Eye (tissue), 1 donor: ENCODE measurements around the gene NEUROD2.
A peak's percentile ranks its signal among the peaks of the same experiment; 100 is the strongest.

Experiments
- DNase-seq: peaks from one replicate; pipeline ENCODE4 v3.0.0-alpha.2; 2015

NEUROD2 gene

DNA sequence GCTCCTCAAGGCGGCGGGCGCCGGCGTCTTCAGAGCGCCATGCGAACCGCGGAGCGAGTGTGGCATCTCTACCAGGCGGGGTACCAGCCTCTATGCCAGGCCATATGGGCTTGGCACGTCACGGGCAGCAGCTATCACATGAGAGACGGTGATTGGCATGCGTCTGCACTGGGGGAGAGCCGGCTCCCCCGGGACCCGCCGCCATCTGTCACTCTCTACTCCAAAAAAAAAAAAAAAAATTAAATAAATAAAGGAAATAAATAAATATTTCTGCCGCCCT, at the start of gene NEUROD2:
TSS of gene NEUROD2 (minus strand) at position 70 of the 280 bp plus-strand sequence. CDS start 1,321 bp downstream, outside the sequence.
- DNase-seq = peak; percentile 24

DNA sequence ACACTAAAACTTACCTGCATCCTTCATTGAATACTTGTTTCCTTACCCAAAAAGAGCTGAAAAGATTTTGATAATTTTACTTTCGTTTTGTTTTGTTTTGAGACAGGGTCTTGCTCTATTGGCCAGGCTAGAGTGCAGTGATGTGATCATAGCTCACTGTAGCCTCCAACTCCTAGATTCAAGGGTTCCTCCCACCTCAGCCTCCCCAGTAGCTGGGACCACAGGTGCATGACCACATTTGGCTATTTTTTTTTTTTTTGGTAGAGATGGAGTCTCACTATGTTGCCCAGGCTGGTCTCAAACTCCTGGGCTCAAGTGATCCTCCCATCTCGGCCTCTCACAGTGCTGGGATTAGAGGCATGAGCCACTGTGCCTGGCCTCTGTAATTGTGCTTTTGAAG, 47.4 kb upstream of the NEUROD2 start:
- no peak for DNase-seq

DNA sequence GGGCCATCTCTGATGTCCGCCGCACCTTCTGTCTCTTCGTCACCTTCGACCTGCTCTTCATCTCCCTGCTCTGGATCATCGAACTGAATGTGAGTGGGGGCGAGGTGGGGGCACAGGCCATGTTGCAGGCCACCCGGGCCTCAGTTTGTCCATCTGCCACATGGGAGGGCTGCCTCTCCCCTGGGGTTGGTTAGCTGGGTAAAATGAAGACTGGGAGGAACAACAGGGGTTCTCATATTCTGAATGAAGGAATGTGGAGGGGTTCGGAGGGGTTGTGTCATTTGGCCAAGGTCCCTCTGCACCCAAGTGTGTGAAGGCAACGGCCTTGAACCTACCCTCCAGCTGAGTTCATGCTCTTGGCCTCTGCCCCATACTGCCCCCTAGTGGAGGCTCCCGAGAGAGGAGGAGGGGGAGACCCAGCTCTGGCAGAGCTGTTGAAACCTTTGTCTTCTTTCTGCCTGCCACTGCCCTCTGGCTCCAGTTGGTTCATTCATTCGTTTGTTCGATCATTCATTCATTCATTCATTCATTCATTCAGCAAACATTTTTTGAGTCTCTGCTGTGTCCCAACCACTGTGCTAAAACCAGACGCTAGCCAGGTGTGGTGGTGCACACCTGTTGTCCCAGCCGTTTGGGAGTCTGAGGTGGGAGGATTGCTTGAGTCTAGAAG, 46.1 kb upstream of the NEUROD2 start:
- DNase-seq = peak; percentile 86

DNA sequence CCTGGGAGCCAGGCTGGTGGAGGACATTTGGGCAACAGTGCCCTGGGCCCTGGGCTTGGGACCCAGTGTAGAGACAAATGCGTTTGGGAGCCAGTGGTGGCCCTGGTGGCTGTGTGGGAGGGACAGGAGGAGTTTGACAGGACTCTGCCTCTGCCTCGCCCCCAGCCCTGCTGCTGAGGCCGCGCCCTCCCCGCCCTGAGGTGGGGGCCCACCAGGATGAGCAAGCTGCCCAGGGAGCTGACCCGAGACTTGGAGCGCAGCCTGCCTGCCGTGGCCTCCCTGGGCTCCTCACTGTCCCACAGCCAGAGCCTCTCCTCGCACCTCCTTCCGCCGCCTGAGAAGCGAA, 45.6 kb upstream of the NEUROD2 start:
- DNase-seq = no peak

DNA sequence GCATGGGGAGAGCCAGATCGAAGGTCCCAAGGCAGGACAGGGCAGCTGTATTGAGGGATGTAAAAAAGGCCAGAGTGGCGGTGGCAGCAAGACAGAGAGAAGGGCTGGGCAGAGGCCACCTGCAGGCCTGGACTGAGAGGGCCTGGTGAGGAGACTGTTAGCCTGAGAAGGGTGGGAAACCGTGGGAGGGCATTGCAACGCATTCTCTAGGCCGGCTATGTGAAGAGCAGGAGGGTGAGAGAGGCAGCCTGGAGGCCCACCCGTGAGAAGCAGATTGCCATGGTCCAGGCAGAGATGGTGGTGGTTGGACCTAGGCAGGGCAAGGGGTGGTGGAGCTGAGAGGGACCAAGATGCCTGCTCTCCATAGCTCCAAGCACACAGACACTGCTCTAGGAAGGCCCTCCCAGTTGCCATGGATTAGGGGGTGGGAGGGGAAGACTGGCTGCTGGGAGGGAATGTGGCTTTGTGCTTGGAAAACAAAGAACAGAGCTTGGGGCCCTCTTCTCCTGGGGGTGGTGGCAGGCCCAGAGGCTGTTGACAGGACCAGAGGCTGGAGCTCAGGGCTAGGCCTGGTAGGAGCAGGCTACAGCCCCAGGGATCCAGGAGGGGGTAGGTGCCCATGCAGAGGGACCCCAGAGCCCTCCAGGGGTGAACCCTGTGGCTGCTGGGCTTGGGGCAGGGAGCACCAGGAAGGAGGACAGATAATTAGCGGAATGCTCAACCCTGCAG, 45.0 kb upstream of the NEUROD2 start:
- DNase-seq = peak; percentile 81

DNA sequence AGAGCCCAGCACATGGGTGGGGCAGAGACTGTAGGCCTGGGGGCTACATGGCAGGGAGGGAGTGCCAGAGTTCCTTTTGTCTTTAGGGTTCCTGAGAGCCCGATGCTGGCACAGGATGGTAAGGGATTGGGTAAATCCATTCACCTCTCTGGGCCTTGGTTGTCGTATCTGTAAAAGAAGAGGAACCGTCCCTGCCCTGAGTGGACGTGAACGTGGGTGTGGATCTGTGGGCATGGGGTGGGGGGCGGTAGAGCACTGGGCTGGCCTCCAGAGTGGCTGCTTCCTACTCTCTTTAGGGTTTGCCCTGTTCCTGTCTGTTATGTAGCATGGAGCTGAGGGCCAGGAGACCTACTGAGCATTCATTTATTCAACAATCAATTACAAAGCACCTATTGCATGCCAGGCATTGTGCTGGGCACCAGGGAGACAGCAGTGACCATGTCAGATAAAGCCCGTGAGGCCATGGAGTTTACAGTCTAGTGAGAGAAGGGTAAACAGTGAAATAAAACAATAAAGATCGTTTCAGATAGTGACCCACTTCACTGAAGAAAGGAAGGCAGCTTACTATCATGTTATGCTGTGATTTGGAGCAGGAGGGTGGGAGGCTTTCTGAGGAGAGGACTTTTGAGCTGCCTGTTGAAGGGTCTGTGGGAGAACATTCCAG, 44.3 kb upstream of the NEUROD2 start:
- DNase-seq = no peak

DNA sequence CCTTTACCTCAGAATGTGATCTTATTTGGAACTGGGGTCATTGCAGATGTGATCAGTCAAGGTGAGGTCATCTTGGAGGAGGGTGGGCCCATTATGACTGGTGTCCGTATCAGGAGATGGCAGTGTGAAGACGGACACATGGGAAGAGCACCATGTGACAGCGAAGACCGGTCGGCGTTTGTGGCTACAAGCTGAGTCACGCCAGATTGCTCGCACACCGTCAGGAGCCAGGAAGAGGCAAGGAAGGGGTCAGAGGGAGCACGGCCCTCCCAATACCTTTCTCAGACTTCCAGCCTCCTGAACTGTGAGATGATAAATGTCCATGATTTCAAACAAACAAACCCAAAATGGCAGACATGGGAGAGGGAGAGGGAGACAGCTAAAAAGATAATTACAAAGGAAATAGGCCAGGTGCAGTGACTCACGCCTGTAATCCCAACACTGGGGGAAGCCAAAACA, 42.4 kb upstream of the NEUROD2 start:
- no peak for DNase-seq

DNA sequence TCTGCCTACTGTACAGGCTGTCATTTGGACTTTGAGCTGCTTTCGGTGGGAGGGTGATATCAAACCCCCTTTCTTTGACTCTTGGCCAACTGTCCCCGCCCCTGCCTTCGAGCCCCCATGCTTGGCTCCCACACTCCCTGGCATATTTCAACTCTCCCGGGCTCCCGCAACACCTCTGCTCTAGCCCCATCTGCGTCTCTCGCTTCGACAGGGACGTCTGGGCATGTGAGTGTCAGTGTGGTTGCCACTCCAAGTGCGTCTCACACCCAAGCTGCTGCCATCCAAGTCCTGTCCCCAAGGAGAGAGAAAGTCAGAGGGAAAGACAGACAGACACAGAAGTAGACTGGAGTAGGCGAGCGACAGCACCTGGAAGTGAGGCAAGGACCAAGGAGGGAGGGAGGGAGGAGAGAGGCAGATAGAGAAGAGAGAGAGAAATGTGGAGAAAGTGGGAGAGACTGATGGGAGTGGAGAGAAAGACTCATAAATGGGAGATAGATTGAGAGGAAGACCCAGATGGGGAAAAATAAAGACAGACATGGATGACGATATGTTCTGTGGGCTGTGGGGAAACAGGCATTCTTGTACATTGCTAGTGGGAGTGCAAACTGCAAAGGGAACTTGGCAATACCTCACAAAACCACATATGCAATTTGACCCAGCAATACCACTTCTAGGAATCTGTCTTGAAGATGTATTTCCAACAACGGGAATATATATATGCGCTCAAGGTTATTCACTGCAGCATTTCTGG, 41.1 kb upstream of the NEUROD2 start:
- no peak for DNase-seq

DNA sequence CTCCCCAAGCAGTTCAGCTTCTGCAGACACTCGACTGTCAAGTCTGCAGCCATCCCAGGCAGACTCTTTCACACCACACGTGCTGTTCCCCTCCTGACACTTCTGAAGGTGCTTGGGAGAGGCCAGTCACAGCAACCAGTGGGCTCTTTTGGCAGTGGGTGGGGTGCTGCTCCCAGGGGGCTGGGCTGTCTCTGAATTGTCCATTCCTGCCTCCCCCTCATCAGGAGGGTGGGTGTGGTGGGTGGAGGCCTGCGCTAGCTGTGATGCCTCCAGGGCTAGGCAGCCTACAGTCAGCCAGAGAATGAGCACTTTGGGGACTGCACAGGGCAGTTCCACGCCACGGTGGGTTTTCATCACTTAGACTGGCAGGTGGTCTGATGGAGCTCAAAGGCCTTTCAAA, 39.5 kb upstream of the NEUROD2 start:
- no peak for DNase-seq

DNA sequence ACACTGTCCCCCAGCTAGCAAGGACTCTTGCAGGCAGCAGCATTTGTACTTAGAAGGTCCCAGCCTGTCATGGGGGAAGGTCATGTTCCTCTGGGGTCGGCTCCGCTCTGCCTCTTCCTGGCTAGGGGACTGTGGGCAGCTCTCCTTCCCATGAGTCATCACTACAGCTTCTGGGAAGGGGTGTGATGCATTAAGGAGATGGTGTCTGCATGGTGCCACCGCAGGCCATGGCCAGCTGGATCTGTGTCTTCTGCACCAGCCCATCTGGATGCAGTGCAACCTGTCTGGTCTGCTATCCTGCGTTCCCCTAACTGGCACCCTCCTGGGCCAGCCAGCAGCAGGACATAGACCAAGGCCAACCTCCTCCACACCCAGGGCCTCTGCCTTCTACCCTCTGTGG, 35.6 kb upstream of the NEUROD2 start:
- no peak for DNase-seq

DNA sequence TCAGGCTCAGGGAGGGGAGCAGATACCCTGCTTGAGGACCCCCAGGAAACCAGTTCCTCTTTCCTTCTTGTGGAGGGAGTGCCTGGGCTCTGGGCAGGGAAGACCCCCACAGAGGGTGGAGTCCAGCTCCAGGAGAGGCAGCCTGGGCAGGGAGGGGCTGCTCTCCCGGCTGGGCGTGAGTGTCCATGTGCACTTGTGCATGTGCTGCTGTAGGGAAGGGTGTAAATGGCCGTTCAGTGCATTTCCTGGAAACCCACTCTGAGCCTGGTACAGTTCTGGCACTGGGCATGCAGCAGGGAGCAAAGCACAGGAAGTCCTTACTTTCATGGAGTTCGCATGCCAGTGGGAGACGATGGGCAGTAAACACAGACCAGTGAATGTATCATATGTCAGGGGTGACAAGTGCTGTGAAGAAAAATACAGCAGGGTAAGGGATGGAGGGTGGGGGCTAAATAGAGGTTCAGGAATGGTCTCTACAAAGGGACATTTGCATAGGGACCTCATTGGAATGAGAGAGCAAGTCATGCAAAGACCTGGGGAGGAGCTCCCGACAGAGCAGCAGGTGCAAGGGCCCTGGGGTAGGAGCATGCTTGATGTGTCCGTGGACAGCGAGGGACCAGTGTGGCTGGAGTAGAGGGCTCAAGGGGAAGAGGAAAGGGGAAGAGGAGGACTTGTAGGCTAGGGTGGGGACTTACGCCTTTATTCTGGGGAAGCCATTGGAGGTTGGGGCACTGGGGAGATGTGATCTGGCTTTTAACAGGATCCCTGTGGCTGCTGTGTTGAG, 34.8 kb upstream of the NEUROD2 start:
- DNase-seq = no peak

DNA sequence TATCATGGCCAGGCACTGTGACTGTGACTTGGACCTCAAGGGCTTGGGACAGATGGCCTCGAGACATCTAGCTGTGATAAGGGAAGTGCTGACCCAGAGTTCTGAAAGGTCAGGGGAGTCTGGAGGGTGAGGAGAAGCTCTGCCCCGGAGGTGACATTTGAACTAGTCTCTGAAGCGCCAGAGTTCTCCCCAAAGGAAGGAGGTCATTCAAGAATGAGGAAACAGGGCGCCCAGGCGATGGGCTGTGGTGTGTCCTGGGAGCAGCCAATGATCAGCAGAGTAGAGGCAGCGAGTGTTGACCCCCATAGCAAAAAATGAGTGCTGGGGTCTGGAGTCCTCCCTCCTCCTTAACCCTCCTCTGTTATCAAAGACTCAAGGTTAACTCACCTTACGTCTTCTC, 34.2 kb upstream of the NEUROD2 start:
- no peak for DNase-seq

DNA sequence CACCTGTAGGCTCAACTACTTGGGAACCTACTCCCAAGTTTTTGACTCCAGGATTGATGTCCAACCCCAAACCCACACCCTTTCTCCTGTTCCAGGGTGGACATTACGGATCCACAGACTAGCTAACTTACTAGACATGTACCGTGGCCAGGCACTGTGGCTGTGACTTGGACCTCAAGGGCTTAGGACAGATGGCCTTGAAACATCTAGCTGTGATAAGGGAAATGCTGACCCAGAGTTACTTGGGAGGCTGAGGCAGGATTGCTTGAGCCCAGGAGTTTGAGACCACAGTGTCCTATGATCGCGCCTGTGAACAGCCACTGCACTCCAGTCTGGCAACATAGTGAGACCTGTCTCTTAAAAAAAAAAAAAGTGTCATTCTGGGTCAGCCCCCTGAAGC, 33.4 kb upstream of the NEUROD2 start:
- DNase-seq = no peak

DNA sequence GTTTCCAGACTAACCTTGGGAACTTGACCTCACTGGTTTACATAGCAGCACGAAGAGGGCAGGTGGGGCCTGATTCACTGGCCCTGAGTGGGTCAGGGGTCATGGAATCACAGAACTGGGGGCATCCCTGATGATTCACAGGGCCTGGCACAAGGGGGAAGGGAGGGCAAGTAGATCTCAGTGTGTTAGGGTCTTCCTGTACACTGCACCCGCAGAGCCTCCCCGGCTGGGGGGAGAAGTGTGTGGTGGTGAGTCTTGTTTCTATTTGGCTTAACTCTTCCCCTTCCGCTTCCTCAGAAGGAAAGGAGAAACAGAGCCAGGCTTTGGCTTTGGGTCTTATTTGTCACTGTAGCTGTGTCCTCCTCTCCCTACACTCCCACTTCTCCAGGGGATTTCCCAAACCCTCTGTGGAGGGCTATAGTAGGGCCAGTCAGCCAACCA, 32.9 kb upstream of the NEUROD2 start:
- DNase-seq = no peak

DNA sequence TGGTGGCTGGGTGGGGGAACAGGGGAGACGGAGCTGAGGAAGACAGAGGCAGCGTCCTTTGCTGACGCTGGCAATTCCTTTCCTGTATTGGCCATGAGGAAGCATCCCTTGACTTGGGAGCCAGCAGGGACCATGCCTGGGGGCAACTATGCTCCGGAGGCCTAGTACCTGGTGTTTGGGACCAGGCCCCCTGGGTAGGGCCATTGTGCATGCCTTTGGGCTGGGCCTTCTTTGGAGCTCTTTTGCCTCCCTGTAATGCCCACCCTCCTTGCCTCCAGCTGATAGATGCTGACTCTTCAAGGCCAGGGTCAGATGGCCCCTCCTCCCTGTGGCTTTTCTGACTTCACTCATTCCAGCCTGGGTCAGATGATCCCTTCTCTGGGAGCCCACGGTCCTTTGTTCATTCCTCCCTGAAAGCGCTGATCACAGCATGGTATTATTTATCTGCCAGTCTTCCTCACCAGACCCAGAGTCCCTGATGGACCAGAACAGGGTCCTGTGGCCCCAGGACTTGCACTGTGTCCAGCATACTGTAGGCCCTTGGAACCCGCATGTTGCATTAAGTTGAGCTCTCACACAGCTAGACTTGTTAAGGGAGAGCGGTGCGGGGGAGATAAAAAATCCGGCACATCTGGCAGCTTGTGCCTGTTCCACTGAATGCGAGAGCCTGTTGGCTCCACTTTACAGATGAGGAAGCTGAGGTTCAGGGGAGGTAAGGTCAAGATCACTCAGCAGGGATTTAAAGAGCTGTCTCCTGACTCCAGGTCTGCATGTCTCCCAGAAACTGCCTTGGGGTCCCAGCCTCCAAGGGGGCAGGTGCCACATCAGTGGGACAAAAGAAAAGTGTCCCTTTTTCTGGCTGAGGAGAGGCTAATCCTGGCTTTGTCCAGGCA, 32.1 kb upstream of the NEUROD2 start:
- DNase-seq = no peak

DNA sequence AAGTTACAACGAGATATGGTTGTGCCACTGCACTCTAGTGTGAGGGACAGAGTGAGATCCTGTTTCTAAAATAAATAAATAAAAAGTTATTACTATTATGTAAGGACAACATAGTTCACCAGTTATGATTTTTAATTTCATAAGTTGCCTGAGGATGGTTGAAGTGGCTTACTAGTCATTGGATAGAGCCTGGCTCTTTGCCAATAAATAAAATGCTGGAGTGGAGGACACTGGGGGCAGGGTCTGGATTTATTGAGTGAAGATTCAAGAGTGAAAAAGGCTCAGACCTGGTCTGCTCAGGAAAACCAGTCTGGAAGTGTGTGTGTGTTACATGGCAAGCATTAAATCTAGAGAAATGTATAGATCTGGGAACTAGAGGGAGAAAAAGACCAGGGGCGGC, 31.3 kb upstream of the NEUROD2 start:
- no peak for DNase-seq

DNA sequence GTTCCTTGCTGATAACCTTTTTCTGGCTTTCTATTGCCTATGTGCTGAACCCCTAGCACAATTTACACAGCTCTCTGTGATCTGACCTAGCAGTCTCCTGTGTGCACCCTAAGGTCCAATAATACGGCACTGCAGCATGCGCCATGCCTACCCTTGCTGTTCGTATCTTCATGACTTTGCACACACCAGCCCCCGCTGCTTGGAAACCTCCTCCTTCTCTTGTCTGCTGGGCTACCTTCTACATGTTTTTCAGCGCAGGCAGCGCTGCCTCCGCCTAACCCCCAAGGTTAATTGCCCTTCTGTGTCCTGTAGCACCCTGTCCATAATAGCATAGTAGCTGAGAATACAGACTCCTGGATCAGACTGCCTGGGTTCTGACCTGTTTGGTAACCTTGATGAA, 30.6 kb upstream of the NEUROD2 start:
- DNase-seq = no peak

DNA sequence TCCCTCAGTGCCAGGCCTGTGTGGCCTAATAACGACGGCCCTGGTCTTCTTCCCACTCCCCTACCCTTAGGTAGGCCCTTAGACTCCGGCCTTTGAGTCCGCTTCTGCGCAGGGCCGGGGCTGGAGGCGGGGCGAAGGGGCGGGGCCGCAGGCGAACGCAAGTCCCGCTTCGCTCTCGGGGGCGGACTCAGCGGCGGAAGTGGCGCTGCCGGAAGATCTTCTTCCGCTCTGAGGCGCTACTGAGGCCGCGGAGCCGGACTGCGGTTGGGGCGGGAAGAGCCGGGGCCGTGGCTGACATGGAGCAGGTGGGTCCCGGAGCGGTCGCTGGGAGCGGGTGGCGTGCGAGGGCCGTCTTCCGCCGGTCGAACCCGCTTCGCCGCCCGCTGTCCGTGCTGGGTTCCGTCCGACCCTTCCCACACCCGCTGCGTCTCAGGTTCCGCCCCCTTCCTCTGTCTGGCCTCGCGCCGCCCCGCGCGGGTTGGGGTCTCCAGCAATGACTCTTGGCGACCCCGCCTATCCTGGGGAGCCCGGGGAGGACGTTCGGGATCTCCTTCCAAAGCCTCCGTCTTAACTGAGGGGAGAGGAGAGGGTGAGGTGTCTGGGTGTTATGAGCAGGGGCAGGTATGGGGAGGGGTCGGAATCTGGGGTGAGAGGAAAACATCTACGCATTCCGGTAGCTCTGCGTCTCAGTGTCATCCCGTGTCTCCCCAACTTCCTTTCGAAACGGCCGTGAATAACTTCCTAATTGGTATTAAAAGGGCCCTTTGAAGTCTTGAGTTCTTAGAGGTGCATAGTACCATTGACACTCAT, 29.4 kb upstream of the NEUROD2 start, which contains the start of gene STARD3:
TSS of gene STARD3 (plus strand) at position 218 of the 810 bp plus-strand sequence. CDS start 16,388 bp downstream, outside the sequence.
- peak; percentile 95 for DNase-seq

DNA sequence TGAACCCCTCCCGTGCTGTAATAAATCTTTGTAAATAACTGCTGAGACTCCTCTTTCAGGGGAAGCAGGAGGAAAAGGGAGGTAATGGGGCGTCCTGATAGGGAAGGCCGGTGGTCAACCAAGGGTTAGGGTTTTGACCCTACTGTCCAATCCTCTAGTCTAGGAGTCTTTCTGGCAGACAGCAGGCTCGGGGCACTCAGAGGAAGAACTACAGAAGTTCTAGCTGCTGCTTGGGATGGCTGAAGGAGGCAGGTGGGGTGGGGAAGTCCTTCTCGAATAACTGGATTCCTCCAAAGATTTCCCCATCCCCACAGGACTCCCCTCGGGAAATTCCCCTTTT, 28.8 kb upstream of the NEUROD2 start:
- DNase-seq = no peak

DNA sequence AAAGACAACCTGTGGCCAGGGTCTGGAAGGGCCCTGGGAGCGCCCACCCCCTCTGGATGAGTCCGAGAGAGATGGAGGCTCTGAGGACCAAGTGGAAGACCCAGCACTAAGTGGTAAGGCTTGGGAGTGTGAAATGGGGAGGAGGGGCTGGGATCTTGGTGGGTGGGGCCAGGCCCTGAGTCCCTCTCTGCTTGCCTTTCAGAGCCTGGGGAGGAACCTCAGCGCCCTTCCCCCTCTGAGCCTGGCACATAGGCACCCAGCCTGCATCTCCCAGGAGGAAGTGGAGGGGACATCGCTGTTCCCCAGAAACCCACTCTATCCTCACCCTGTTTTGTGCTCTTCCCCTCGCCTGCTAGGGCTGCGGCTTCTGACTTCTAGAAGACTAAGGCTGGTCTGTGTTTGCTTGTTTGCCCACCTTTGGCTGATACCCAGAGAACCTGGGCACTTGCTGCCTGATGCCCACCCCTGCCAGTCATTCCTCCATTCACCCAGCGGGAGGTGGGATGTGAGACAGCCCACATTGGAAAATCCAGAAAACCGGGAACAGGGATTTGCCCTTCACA, 28.0 kb upstream of the NEUROD2 start:
- DNase-seq = no peak
